Vagina (tissue), 2 donors: ENCODE measurements around the gene TCEANC2. TPM values are rescaled to one million over a fixed set of nuclear protein-coding genes. Genes with fewer than 3 reads are reported as not detected.
"Not testable (repeated sequence)": the region's sequence is repeated elsewhere in the genome, so short reads cannot be mapped to it uniquely, and the experiment has no call there.

ENCODE experiments used
- DNase-seq, 2 donors: peaks; one replicate each; pipeline ENCODE4 v3.0.0-alpha.2; 2017; ENCODE audit errors: extremely low spot score in 2 of 2
- H3K27ac ChIP-seq: fragments of 200-600 bp; sonication (generic); one replicate; pipeline ENCODE4 v1.5.1; 2019
- H3K27me3 ChIP-seq: fragments of 200-600 bp; sonication (generic); one replicate; pipeline ENCODE4 v1.5.1; 2019
- H3K36me3 ChIP-seq, 2 donors: fragments of 200-600 bp; sonication (generic); one replicate each; pipeline ENCODE4 v1.5.1; 2017 to 2019
- H3K4me1 ChIP-seq: fragments of 200-600 bp; sonication (generic); one replicate; pipeline ENCODE4 v1.5.1; 2019
- H3K4me3 ChIP-seq, 2 donors: fragments of 200-600 bp; sonication (generic); 1 replicate in 1 of 2; 2 replicates in 1 of 2; pipeline ENCODE4 v1.5.1; 2016 to 2019
- H3K9me3 ChIP-seq: fragments of 200-600 bp; sonication (generic); one replicate; pipeline ENCODE4 v1.5.1; 2019
- CTCF ChIP-seq, 3 experiments: fragments of 450-650 bp in 2 of 3; fragments of 200-600 bp in 1 of 3; sonication (generic) in 1 of 3; IDR thresholded peaks; one replicate each; pipeline ENCODE4 v1.5.1; 2017 to 2019; ENCODE audit warnings: antibody characterized with exemption in 3 of 3, mild to moderate bottlenecking in 2 of 3, moderate library complexity in 2 of 3
- POLR2A ChIP-seq, 2 donors: fragments of 450-650 bp; IDR thresholded peaks; one replicate each; pipeline ENCODE4 v1.6.1; 2017; ENCODE audit warnings: antibody characterized with exemption in 2 of 2, mild to moderate bottlenecking in 2 of 2, moderate library complexity in 2 of 2
- POLR2AphosphoS5 ChIP-seq, 2 donors: sonication (generic); formaldehyde crosslinking; IDR thresholded peaks; one replicate each; pipeline ENCODE4 v1.9.0; 2017; ENCODE audit warnings: antibody characterized with exemption in 2 of 2, mild to moderate bottlenecking in 2 of 2, low read depth in 1 of 2; ENCODE audit not compliant: insufficient read depth in 1 of 2
- intact Hi-C: fragments of 100-400 bp; cut with DNase I; formaldehyde crosslinking; loops from one replicate; pipeline ENCODE4 v1.15.1; 2023
- total RNA-seq: library from RNA; depleted of rRNA; stranded (reverse); fragments of >200 nt; gene quantifications from one replicate; pipeline ENCODE4 v1.2.3, GENCODE V29; 2016

Gene TCEANC2
- total RNA-seq, 1 donor from 2014 or later = 4.7 TPM

GRCh38 chr1:54096227-54096876, 42.9 kb downstream of the TCEANC2 start:
- Histone ChIP-seq H3K36me3 (peaks cover 0 to 5% of the 10 kb centered on the region in 2 donors), H3K4me1 (no peaks in the 10 kb centered on the region), H3K27ac (no peak overlapping the region), H3K9me3 (no peaks in the 10 kb centered on the region), H3K27me3 (no peaks in the 10 kb centered on the region), H3K4me3 (no peak overlapping the region)
- TF ChIP-seq CTCF (IDR thresholded peaks at IDR 0.05) (no peak), POLR2A (IDR thresholded peaks at IDR 0.05) (no peak), POLR2AphosphoS5 (IDR thresholded peaks at IDR 0.05; ENCODE audit: insufficient read depth in 1 of 2, low read depth in 1 of 2) (no peak)
- no peak for DNase-seq
- intact Hi-C loops = no loop called here

GRCh38 chr1:54096877-54097240, 43.5 kb downstream of the TCEANC2 start:
- no peaks in the 10 kb centered on the region for H3K9me3 ChIP-seq
- H3K27me3 ChIP-seq = no peaks in the 10 kb centered on the region
- H3K36me3 ChIP-seq = peaks cover 0 to 5% of the 10 kb centered on the region in 2 donors
- DNase-seq = no peak
- no peaks in the 10 kb centered on the region for H3K4me1 ChIP-seq
- TF ChIP-seq POLR2A (IDR thresholded peaks at IDR 0.05) (no peak), CTCF (IDR thresholded peaks at IDR 0.05) (no peak), POLR2AphosphoS5 (IDR thresholded peaks at IDR 0.05; ENCODE audit: insufficient read depth in 1 of 2, low read depth in 1 of 2) (no peak)
- no peak overlapping the region for H3K27ac ChIP-seq
- intact Hi-C loops = no loop called here
- H3K4me3 ChIP-seq = no peak overlapping the region

- TF ChIP-seq POLR2AphosphoS5 (IDR thresholded peaks at IDR 0.05; ENCODE audit: insufficient read depth in 1 of 2, low read depth in 1 of 2) (no peak), POLR2A (IDR thresholded peaks at IDR 0.05) (no peak), CTCF (IDR thresholded peaks at IDR 0.05) (no peak)
- intact Hi-C loops = no loop called here
- DNase-seq = peak in 1 of 2 donors; percentile 34
- Histone ChIP-seq H3K27ac (no peak overlapping the region), H3K4me3 (no peak overlapping the region), H3K4me1 (no peaks in the 10 kb centered on the region), H3K9me3 (no peaks in the 10 kb centered on the region), H3K27me3 (no peaks in the 10 kb centered on the region), H3K36me3 (peaks cover 0 to 5% of the 10 kb centered on the region in 2 donors)
Observed at GRCh38 chr1:54099061-54099610, 45.7 kb downstream of the TCEANC2 start.

- TF ChIP-seq POLR2AphosphoS5 (IDR thresholded peaks at IDR 0.05; ENCODE audit: insufficient read depth in 1 of 2, low read depth in 1 of 2) (no peak), POLR2A (IDR thresholded peaks at IDR 0.05) (no peak), CTCF (IDR thresholded peaks at IDR 0.05) (no peak)
- Histone ChIP-seq H3K27me3 (no peaks in the 10 kb centered on the region), H3K4me1 (no peaks in the 10 kb centered on the region), H3K4me3 (no peak overlapping the region), H3K9me3 (no peaks in the 10 kb centered on the region), H3K27ac (no peak overlapping the region), H3K36me3 (peaks cover 0 to 5% of the 10 kb centered on the region in 2 donors)
- intact Hi-C loops = no loop called here
- DNase-seq = peak in 1 of 2 donors; percentile 18
Observed at GRCh38 chr1:54100500-54100899, 47.1 kb downstream of the TCEANC2 start.

GRCh38 chr1:54103414-54103813, 50.0 kb downstream of the TCEANC2 start:
- no peaks in the 10 kb centered on the region for H3K36me3 ChIP-seq
- DNase-seq = peak in 1 of 2 donors; percentile 10
- no peak overlapping the region for H3K4me3 ChIP-seq
- no peaks in the 10 kb centered on the region for H3K4me1 ChIP-seq
- TF ChIP-seq POLR2A (IDR thresholded peaks at IDR 0.05) = no peak
- no peak for TF ChIP-seq POLR2AphosphoS5 (IDR thresholded peaks at IDR 0.05; ENCODE audit: insufficient read depth in 1 of 2, low read depth in 1 of 2)
- no peak for TF ChIP-seq CTCF (IDR thresholded peaks at IDR 0.05)
- H3K27me3 ChIP-seq = no peaks in the 10 kb centered on the region
- intact Hi-C loops = no loop called here
- no peaks in the 10 kb centered on the region for H3K9me3 ChIP-seq
- no peak overlapping the region for H3K27ac ChIP-seq

- H3K4me1 ChIP-seq, H3K27ac ChIP-seq, H3K36me3 ChIP-seq, H3K9me3 ChIP-seq, H3K27me3 ChIP-seq, intact Hi-C loops, H3K4me3 ChIP-seq: not testable (repeated sequence)
- DNase-seq = peak in 1 of 2 donors; percentile 42
Observed at GRCh38 chr1:54104613-54105012, 51.2 kb downstream of the TCEANC2 start.
